H1 (cell line): Measurements from ENCODE around the gene CHRM4. TPM values are rescaled to one million over a fixed set of nuclear protein-coding genes. Genes with fewer than 3 reads are reported as not detected.

Source experiments
- BCL11A ChIP-seq, 2 experiments: IDR thresholded peaks; one replicate each; pipeline ENCODE4 v1.6.1; 2011; ENCODE audit warnings: low read depth in 2 of 2, low read length in 2 of 2, mild to moderate bottlenecking in 2 of 2
- CHD7 ChIP-seq: fragments of 300-600 bp; sonication (generic); IDR thresholded peaks from 2 replicates; pipeline ENCODE4 v1.7.1; 2012; ENCODE audit warnings: low read length, moderate library complexity, mild to moderate bottlenecking, inconsistent platforms; ENCODE audit not compliant: insufficient replicate concordance
- EZH2 ChIP-seq: fragments of 200-600 bp; sonication (generic); IDR thresholded peaks from 2 replicates; pipeline ENCODE4 v1.7.1; 2012; ENCODE audit warnings: low read depth, mild to moderate bottlenecking, moderate library complexity, low read length, inconsistent platforms; ENCODE audit not compliant: severe bottlenecking
- HDAC6 ChIP-seq: IDR thresholded peaks from one replicate; pipeline ENCODE4 v1.7.1; 2012; ENCODE audit warnings: low read depth, mild to moderate bottlenecking, inconsistent platforms, low read length, moderate library complexity
- RAD21 ChIP-seq, 2 experiments: IDR thresholded peaks in 1 of 2; conservative IDR thresholded peaks in 1 of 2; 2 replicates each; pipeline ENCODE4 v1.6.1; 2011; ENCODE audit warnings: low read depth in 2 of 2, low read length in 2 of 2, improper control_type of control experiment in 1 of 2, inconsistent platforms in 1 of 2, mild to moderate bottlenecking in 1 of 2, moderate library complexity in 1 of 2
- RXRA ChIP-seq: IDR thresholded peaks from 2 replicates; pipeline ENCODE4 v1.6.1; 2011; ENCODE audit warnings: low read depth, mild to moderate bottlenecking, low read length, moderate library complexity; ENCODE audit not compliant: insufficient read depth
- SP1 ChIP-seq: IDR thresholded peaks from 2 replicates; pipeline ENCODE4 v1.6.1; 2011; ENCODE audit warnings: low read depth, low read length
- USF2 ChIP-seq: IDR thresholded peaks from 2 replicates; pipeline ENCODE4 v1.6.1; 2011; ENCODE audit warnings: low read length, improper control_type of control experiment
- polyA plus RNA-seq, 7 experiments: library from polyadenylated mRNA; depleted of rRNA in 3 of 7; stranded (reverse) in 5 of 7; unstranded in 2 of 7; fragments of >200 nt in 5 of 7; fragments of 200-250 nt in 2 of 7; gene quantifications; 1 replicate in 5 of 7; 2 replicates in 1 of 7; 4 replicates in 1 of 7; pipeline versions ENCODE4 v1.2.1 to v1.2.3, GENCODE V29; 2011 to 2013; ENCODE audit warnings: missing spikeins in 2 of 7, mixed read lengths in 2 of 7
- total RNA-seq: library from RNA; stranded (reverse); fragmentation: NEBNext Ultra II Directional; extraction: Animal tissue kit (Norgen Biotek cat#: 25700); gene quantifications from 2 replicates; pipeline ENCODE4 v1.2.1, GENCODE V29; 2021

The CHRM4 gene
- total and polyA plus RNA-seq, 2 of the 8 experiments (the other 6 are each of a cell fraction or from before 2014, with no cell fraction given): 1.1 to 1.3 TPM

- TF ChIP-seq CHD7 (no peak), EZH2 (no peak), SP1 (no peak), BCL11A (IDR thresholded peaks at IDR 0.05; ENCODE audit: low read depth in 2 of 2, low read length in 2 of 2) (no peak), RAD21 (IDR thresholded peaks at IDR 0.05 in 1 of 2, conservative IDR thresholded peaks at IDR 0.05 in 1 of 2; ENCODE audit: low read depth in 2 of 2, low read length in 2 of 2) (no peak), HDAC6 (no peak), USF2 (no peak), RXRA (no peak)
These were observed 42.8 kb downstream of the CHRM4 start (continued) for GRCh38 chr11:46348566-46349401.
